Muscle layer of duodenum (tissue), 2 donors: ENCODE data around the gene NCOA4.
"Not testable (repeated sequence)": the region's sequence is repeated elsewhere in the genome, so short reads cannot be mapped to it uniquely, and the experiment has no call there.

Experiments used
- H3K27ac ChIP-seq: one replicate; pipeline ENCODE4 v1.7.0; 2013; ENCODE audit warnings: mild to moderate bottlenecking, low read length
- H3K27me3 ChIP-seq: one replicate; pipeline ENCODE4 v1.7.0; 2013; ENCODE audit warnings: low read depth, mild to moderate bottlenecking, control low read depth, low read length
- H3K36me3 ChIP-seq, 2 donors: one replicate each; pipeline ENCODE4 v1.7.0; 2013; ENCODE audit warnings: low read length in 2 of 2, control low read depth in 1 of 2, mild to moderate bottlenecking in 1 of 2; ENCODE audit not compliant: insufficient read depth in 2 of 2, control insufficient read depth in 1 of 2
- H3K4me1 ChIP-seq, 2 donors: one replicate each; pipeline ENCODE4 v1.7.0; 2013; ENCODE audit warnings: low read length in 2 of 2, mild to moderate bottlenecking in 2 of 2, control low read depth in 1 of 2, moderate library complexity in 1 of 2; ENCODE audit not compliant: insufficient read depth in 2 of 2, control insufficient read depth in 1 of 2
- H3K4me3 ChIP-seq, 2 donors: one replicate each; pipeline ENCODE4 v1.7.0; 2013; ENCODE audit warnings: low read length in 2 of 2, low read depth in 1 of 2, mild to moderate bottlenecking in 1 of 2
- H3K9me3 ChIP-seq, 2 donors: one replicate each; pipeline ENCODE4 v1.7.0; 2013; ENCODE audit warnings: low read length in 2 of 2, control low read depth in 1 of 2, mild to moderate bottlenecking in 1 of 2; ENCODE audit not compliant: control insufficient read depth in 1 of 2
- donor health status: healthy.

The NCOA4 gene

DNA sequence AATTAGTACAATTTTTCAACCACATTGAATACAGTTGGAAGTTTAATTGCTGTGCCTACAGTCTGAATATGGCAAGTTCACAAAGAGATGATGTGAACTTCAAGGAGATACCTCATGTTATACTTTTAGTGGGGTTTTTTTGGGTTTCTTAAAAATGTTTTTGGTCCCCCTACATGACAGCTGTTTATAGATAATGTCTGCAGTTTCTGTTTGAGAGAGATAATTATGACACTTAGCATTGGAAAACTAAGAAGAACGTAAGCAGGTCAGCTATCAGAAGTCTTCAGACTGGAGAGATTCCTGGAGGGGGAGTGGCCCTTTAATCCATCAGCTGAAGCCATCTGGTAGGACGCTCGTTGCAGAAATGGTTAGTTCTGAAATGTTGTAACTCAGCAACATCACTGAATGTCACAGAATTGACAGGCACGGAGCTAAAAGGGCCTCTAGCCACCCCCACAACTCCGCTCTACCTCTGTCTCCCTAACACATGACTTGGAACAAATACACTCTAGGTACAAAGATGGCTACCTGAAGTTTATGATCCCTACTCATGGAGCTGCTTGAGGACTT is 29.2 kb downstream of the NCOA4 start:
- Histone ChIP-seq H3K27me3 (no peaks in the 10 kb centered on the region), H3K36me3 (peaks cover 41 to 56% of the 10 kb centered on the region in 2 donors), H3K9me3 (no peaks in the 10 kb centered on the region), H3K4me3 (no peak overlapping the region), H3K4me1 (no peaks in the 10 kb centered on the region), H3K27ac (no peak overlapping the region)

DNA sequence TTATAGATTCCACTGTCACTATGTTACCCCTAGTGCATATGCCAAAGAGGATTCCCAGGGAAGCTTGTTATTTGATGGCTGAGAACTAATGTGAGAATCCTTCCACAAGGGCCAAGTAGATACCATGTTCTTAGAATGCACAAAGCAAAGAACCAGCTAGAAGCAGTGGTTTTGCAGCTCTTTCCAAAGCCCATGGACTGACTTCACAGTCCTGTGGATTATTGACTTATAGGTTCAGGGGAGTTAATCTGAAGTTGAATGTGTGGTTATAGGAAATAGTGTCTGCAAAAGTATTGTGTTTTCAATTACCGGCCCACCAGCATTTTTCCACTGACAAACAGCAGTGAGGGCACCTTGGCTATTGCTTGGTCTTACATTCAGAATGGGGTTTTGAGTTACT is 29.9 kb downstream of the NCOA4 start:
- no peaks in the 10 kb centered on the region for H3K27me3 ChIP-seq
- H3K27ac ChIP-seq, result no peak overlapping the region
- H3K4me1 ChIP-seq, result no peaks in the 10 kb centered on the region
- H3K36me3 ChIP-seq, result peaks cover 36 to 53% of the 10 kb centered on the region in 2 donors
- H3K9me3 ChIP-seq, result no peaks in the 10 kb centered on the region
- no peak overlapping the region for H3K4me3 ChIP-seq

DNA sequence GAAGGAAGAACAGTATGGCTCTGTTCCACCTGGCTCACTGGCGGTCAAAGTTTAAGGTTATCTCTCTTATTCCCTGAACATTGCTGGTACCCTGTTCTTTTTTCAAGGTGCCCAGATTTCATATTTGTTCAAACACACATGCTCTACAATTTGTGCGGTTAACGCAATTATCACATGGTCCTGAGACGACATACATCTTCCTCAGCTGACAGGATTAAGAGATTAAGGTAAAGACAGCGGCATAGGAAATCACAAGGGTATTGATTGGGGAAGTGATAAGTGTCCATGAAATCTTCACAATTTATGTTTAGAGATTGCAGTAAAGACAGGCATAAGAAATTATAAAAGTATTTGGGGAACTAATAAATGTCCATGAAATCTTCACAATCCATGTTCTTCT is 30.5 kb downstream of the NCOA4 start:
- H3K36me3 ChIP-seq, result peaks cover 34 to 47% of the 10 kb centered on the region in 2 donors
- H3K27ac ChIP-seq, H3K4me3 ChIP-seq, H3K4me1 ChIP-seq, H3K9me3 ChIP-seq, H3K27me3 ChIP-seq: not testable (repeated sequence)

DNA sequence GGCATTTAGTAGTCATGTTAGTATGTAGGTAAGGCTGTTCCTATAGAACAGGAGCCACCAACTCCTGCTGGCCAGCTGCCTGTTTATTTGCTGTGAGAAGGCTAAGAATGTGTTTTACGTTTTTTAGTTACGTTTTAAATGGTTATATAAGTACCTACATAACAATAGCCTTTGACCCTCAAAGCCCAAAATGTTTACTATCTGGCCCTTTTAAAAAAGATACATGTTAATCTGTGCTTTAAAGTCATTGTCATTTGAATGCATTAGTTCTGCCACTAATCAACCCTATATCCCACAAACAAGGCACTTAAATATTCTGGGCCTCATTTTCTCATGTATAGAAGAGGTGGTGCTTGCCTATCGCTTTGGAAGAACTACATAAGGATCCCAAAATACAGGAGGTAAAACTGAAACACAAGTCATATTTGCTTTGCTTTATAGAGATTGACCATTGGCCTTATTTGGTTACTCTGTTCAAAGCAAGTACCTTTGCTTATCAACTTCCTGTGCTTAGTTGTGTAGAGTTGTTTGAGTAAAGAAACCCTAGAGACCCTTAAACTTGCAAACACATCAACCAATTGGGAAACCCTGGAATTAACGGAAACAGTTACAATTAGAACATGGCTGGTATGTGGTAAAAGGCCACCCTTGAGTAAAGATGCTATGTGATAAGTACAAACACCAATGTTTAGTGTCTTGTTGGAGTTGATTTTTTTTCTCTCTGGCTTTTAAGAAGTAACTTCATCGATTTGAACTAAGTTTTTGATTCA is 32.2 kb downstream of the NCOA4 start:
- peaks cover 29 to 30% of the 10 kb centered on the region in 2 donors for H3K36me3 ChIP-seq

DNA sequence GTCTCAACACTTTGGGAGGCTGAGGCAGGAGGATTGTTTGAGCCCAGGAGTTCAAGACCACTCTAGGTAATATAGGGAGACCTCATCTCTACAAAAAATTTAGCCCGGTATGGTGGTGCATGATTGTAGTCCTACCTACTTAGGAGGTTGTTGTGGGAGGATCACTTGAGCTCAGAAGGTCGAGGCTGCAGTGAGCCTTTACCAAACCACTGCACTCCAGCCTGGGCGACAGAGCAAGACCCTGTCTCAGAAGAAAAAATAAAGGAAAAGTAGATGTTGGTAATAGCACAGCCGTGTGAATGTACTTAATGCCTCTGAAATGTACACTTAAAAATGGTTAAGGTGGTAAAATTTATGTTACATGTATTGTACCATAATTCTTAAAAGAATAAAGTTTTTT is 32.9 kb downstream of the NCOA4 start:
- Histone ChIP-seq H3K9me3 (no peaks in the 10 kb centered on the region), H3K4me1 (no peaks in the 10 kb centered on the region), H3K27ac (no peak overlapping the region), H3K27me3 (no peaks in the 10 kb centered on the region), H3K36me3 (peaks cover 23 to 24% of the 10 kb centered on the region in 2 donors), H3K4me3 (no peak overlapping the region)

More for the DNA sequence above, 32.2 kb downstream of the NCOA4 start:
- Histone ChIP-seq H3K27me3 (no peaks in the 10 kb centered on the region), H3K9me3 (no peaks in the 10 kb centered on the region), H3K4me1 (no peaks in the 10 kb centered on the region), H3K27ac (no peak overlapping the region), H3K4me3 (no peak overlapping the region)

DNA sequence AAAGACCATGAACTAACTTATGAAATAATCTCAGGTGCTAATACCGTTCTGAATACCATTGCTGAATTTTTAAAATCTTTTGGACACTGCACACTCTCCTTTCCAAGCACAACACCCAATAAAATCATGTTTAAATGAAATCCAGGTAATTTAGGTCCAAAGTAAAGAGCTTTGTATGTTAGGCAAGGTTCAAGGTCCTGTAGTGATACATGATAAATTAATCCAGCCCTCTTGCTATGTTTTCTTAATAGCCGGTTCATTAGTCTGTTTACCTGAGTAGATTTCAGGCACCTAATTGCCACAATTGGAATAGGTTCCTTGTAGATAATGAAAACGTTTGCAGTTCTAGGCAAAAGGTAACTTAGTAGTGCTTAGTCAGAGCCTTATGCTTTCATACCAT is 44.8 kb downstream of the NCOA4 start:
- not testable (repeated sequence) for H3K4me3 ChIP-seq, H3K27me3 ChIP-seq, H3K9me3 ChIP-seq, H3K27ac ChIP-seq, H3K4me1 ChIP-seq, H3K36me3 ChIP-seq

DNA sequence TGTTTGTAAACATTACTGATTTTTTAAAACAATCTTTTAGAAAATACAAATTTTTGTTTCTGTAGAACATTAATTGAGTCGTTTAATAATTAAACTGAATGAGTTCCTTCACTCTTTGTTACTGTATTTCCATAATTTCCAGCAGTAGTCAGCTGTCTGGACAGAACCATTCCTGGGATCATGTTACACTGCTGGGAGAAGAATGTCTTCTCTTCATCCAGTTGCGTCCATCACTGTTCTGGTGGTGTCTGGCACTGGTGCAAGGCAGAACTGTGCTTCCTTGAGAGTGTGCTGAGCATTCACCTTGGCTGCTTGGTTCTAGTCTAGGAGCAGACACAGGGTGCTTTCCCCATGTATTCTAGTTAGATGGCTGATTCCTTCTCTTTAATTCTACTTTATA is 46.0 kb downstream of the NCOA4 start:
- not testable (repeated sequence) for H3K9me3 ChIP-seq, H3K36me3 ChIP-seq, H3K4me3 ChIP-seq, H3K27ac ChIP-seq, H3K4me1 ChIP-seq, H3K27me3 ChIP-seq

DNA sequence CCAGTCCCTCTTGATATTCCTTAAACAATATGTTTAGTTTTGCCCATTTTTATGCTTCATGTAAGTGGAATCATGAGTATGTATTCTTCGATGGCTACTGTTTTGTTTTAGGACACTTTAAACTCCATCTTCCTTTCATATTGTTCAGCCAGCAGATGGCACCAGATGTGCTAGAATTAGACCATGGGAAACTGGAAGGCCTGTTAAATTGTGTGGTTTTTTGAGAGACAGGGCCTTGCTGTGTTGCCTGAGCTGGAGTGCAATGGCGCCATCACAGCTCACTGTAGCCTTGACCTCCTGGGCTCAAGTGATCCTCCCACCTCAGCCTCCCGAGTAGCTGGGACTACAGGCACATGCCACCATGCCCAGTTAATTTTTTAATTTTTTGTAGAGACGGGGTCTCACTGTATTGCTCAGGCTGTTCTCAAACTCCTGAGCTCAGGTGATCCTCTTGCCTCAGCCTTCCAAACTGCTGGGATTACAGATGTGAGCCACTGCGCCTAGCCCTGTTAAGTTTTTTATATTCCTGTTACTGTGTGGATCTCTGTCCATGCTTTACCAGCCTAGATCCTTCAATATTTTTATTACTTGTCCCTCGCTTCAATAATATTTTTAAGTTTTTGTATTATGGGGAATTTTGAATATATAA is 46.8 kb downstream of the NCOA4 start:
- not testable (repeated sequence) for H3K4me3 ChIP-seq, H3K36me3 ChIP-seq, H3K27me3 ChIP-seq, H3K27ac ChIP-seq, H3K9me3 ChIP-seq, H3K4me1 ChIP-seq

DNA sequence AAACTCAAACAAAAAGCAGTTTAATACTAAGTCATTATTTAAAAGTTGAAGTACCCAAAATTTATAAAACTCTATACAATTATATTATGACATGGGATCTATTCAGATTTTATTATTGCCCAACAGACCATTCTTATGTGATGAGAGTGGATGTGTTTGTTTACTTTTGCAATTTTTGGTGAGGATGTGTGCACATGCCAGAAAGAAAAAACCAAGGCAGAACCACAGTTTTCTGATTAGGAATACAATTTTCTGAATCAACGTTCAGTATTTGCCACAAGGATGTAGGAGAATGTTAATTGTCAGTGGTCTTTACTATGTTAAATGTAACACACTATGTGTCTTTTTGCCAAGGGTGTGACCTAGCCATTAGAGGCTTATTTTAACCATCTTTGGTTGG is 49.1 kb downstream of the NCOA4 start:
- not testable (repeated sequence) for H3K36me3 ChIP-seq, H3K9me3 ChIP-seq, H3K4me3 ChIP-seq, H3K4me1 ChIP-seq, H3K27me3 ChIP-seq, H3K27ac ChIP-seq

DNA sequence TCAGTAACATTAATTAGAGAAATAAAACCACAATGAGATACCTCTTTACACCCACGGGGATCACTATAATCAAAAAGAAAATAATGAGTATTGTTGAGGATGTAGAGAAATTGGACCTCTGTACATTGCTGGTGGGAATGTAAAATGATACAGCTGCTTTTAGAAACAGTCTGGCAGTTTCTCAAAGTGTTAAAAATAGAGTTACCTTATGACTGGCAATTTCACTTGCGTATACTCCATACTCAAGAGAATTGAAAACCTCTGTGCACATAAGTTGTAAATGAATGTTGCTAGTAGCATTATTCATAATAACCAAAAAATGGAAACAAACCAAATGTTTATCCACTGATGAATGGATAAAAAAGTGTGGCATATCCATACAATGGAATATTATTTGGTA is 51.9 kb downstream of the NCOA4 start:
- H3K4me3 ChIP-seq, H3K36me3 ChIP-seq, H3K9me3 ChIP-seq, H3K27me3 ChIP-seq, H3K4me1 ChIP-seq, H3K27ac ChIP-seq: not testable (repeated sequence)

DNA sequence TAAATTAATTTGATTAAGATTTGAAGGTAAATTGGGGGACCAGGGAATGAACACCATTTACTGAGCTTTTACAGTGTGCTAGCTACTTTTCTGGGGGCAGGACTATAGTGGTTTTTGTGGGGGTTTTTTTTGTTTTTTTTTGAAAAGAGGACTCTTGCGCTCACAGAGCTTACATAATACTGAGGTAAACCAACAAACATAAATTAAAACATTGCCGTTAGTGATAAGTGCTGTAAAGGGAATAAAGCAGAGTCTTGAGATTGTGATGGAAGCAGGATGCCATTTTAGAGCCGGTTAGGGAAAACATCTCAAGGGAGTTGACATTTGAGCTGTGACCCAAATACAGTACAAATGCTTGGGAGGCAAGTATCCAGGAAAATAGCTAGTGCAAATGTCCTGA is 56.4 kb downstream of the NCOA4 start:
- H3K4me3 ChIP-seq, result peak overlapping the region in 1 of 2 donors; percentile 84
- H3K4me1 ChIP-seq, result peaks cover 0 to 21% of the 10 kb centered on the region in 2 donors
- not testable (repeated sequence) for H3K27ac ChIP-seq, H3K36me3 ChIP-seq, H3K9me3 ChIP-seq, H3K27me3 ChIP-seq

DNA sequence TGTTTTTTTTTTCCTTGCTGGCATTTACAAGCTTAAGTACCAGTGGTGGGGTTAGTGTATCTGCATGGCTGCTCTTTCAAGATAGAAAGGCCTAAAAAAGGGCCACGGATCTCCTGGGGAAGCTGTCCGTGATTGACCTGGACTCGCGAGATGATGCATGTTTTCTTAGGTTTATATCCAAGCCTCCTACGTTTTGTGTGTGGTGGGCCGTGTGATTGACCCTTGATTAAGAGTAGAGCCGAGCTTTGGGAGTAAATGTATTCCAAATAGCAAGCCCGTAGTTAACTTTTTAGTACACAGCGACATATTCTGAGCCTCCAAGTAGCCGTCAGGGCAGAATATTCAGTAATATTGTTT is 57.6 kb downstream of the NCOA4 start:
- not testable (repeated sequence) for H3K9me3 ChIP-seq, H3K27me3 ChIP-seq, H3K36me3 ChIP-seq
- H3K27ac ChIP-seq, result peak overlapping the region; percentile 69
- H3K4me1 ChIP-seq, result peaks cover 0 to 21% of the 10 kb centered on the region in 2 donors
- peak overlapping the region; percentile 79 to 84 for H3K4me3 ChIP-seq
